NB4 (cell line): Measurements from ENCODE around the gene GJC3.

Source experiments
- POLR2A ChIP-seq: IDR thresholded peaks from 2 replicates; pipeline ENCODE4 v1.6.1; 2011; ENCODE audit warnings: mild to moderate bottlenecking; ENCODE audit not compliant: insufficient read length; ENCODE audit errors: extremely low read depth
- TF ChIP-seq, protein P1 (sequence below): IDR thresholded peaks from one replicate; pipeline ENCODE4 v1.5.1; 2012; ENCODE audit warnings: low read depth, low read length

DNA sequence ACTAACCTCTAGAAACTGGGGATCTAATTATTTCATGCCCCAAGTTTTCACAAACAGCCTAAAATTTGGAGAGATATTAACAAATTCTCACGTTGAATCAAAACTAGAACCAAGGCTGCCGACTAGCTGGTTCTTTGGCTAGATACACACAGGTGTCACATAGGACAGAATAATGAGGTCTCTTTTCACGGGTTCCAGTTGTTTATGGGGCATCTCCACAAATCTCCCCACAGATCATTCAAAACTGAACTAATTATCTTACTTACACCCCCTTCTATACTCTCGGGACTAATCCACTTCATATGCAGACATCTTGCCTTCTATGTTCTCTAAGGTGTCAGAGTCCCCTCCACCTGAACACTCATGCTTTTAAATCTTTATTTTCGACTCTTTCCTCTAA lies 36.1 kb downstream of the GJC3 start:
- TF ChIP-seq, protein P1, sequence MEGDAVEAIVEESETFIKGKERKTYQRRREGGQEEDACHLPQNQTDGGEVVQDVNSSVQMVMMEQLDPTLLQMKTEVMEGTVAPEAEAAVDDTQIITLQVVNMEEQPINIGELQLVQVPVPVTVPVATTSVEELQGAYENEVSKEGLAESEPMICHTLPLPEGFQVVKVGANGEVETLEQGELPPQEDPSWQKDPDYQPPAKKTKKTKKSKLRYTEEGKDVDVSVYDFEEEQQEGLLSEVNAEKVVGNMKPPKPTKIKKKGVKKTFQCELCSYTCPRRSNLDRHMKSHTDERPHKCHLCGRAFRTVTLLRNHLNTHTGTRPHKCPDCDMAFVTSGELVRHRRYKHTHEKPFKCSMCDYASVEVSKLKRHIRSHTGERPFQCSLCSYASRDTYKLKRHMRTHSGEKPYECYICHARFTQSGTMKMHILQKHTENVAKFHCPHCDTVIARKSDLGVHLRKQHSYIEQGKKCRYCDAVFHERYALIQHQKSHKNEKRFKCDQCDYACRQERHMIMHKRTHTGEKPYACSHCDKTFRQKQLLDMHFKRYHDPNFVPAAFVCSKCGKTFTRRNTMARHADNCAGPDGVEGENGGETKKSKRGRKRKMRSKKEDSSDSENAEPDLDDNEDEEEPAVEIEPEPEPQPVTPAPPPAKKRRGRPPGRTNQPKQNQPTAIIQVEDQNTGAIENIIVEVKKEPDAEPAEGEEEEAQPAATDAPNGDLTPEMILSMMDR, result no peak
- no peak for TF ChIP-seq POLR2A
